ENCODE data around the gene GSTT4.
"Not testable (repeated sequence)": the region's sequence is repeated elsewhere in the genome, so short reads cannot be mapped to it uniquely, and the experiment has no call there.

GSTT4 gene

DNA sequence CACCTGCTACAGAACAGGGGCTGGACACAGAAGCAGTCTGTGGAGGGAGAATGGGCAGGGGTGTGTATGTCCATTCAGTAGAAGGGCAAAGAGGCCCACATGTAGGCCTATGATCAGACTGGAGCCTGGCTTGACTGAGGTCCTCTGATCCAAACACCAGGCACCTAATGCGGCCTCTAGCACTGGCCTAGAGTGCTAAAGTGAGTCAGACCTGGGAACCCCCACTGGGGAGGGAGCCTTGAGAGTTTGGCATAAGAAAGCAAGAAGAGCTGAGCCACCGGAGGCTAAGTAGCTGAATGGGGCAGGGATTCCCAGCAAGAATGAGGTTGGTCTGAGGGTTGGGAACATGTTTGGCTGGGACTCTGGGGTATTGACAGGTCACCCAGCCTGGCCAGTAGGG lies 53.9 kb downstream of the GSTT4 start:
- not testable (repeated sequence) for DNase-seq

DNA sequence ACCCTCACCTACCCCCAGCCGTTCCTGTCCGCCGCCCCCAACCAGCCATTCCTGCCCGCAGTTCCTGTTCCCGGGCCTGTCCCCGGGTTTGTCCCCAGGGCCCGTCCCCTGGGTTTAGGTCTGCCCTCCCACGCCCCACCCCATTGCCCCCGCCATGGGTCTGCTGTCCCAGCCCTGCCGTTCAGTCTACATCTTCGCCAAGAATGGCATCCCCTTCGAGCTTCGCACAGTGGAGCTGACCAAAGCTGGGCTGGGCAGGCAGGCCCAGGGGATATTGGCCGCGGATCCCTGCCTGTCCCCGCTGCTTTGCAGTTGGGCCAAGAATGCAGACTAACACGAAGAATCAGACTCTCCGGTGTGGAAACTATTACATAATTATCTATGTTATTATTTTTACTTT lies 55.5 kb downstream of the GSTT4 start:
- not testable (repeated sequence) for DNase-seq
